K562 (cell line): ENCODE measurements around the gene NMT1. TPM values are rescaled to one million over a fixed set of nuclear protein-coding genes. Genes with fewer than 3 reads are reported as not detected.

ENCODE experiments used
- ATAC-seq: fragments of 200-7000 bp; cut with Tn5 transposase; 3 replicates; pipeline ENCODE4 v1.9.1; 2020; ENCODE audit warnings: moderate library complexity
- BruUV-seq: library from RNA; stranded (reverse); fragments of 400-500 nt; replicated peaks from 2 replicates; lab custom pipeline; 2021; lab: Mats Ljungman, UMichigan
- CTCF ChIA-PET: fragments of 300-600 bp; formaldehyde crosslinking; extraction: SDS; loops from one replicate; lab custom pipeline; 2021; ENCODE audit warnings: low intra/inter-chr PET ratio; lab: Yijun Ruan, JAX
- POLR2A ChIA-PET: fragments of 300-600, 350-650 bp; sonication (Branson Sonifier 250); formaldehyde crosslinking; extraction: SDS; loops from one replicate; lab custom pipeline; 2021; ENCODE audit warnings: antibody characterized with exemption, inconsistent platforms; lab: Yijun Ruan, JAX
- DNase-seq, 4 experiments: peaks; one replicate each; pipeline versions ENCODE4 v3.0.0 to v3.0.0-alpha.2; 2011 to 2018; ENCODE audit warnings: low spot score in 3 of 4, mixed read lengths in 3 of 4; ENCODE audit errors: extremely low read depth in 1 of 4
- FAIRE-seq: peaks from 2 replicates; lab custom pipeline; 2011; peaks lifted over from hg19 to GRCh38; lab: Jason Lieb, UNC
- H2AFZ ChIP-seq: 2 replicates; pipeline ENCODE4 v1.6.0; 2011; ENCODE audit warnings: low read depth, low read length, control low read depth, inconsistent platforms
- H3K27ac ChIP-seq: fragments of 200-600 bp; 3 replicates; pipeline ENCODE4 v1.8.0; 2011; ENCODE audit warnings: low read depth, mild to moderate bottlenecking, control low read depth, inconsistent platforms, low read length, moderate library complexity, mixed read lengths; ENCODE audit errors: extremely low read depth
- H3K27me3 ChIP-seq, 2 experiments: fragments of 300-600 bp in 1 of 2; 2 replicates in 1 of 2; 3 replicates in 1 of 2; pipeline versions ENCODE4 v1.6.0 to v1.8.0; 2011; ENCODE audit warnings: inconsistent platforms in 2 of 2, low read length in 2 of 2, mild to moderate bottlenecking in 1 of 2, mixed read lengths in 1 of 2, moderate library complexity in 1 of 2; ENCODE audit not compliant: control insufficient read depth in 2 of 2, insufficient read depth in 2 of 2
- H3K36me3 ChIP-seq: fragments of 300-600 bp; 3 replicates; pipeline ENCODE4 v1.8.0; 2011; ENCODE audit warnings: mild to moderate bottlenecking, low read length, inconsistent platforms; ENCODE audit not compliant: control insufficient read depth, insufficient read depth
- H3K4me1 ChIP-seq, 2 experiments: fragments of 200-600 bp in 1 of 2; replicated peaks in 1 of 2; 2 replicates in 1 of 2; 3 replicates in 1 of 2; pipeline versions ENCODE4 v1.5.1 to v1.8.0; 2011; ENCODE audit warnings: inconsistent platforms in 2 of 2, low read length in 2 of 2, mild to moderate bottlenecking in 1 of 2, mixed read lengths in 1 of 2, moderate library complexity in 1 of 2; ENCODE audit not compliant: control insufficient read depth in 2 of 2, insufficient read depth in 2 of 2
- H3K4me2 ChIP-seq: 2 replicates; pipeline ENCODE4 v1.6.1; 2011; ENCODE audit warnings: low read length, control low read depth, inconsistent platforms, mixed read lengths; ENCODE audit not compliant: insufficient read depth
- H3K4me3 ChIP-seq: fragments of 200-600 bp; sonication (generic), shearing (Covaris generic); 2 replicates; pipeline ENCODE4 v1.5.1; 2016; ENCODE audit warnings: control low read depth, inconsistent platforms
- H3K79me2 ChIP-seq: fragments of 200-600 bp; 3 replicates; pipeline ENCODE4 v1.8.0; 2011; ENCODE audit warnings: low read length, inconsistent platforms; ENCODE audit not compliant: control insufficient read depth, insufficient read depth
- H3K9ac ChIP-seq, 2 experiments: 2 replicates each; pipeline versions ENCODE4 v1.6.0 to v1.6.1; 2011; ENCODE audit warnings: low read depth in 2 of 2, low read length in 2 of 2, control low read depth in 1 of 2, inconsistent platforms in 1 of 2, mild to moderate bottlenecking in 1 of 2, mixed read lengths in 1 of 2; ENCODE audit not compliant: insufficient read depth in 1 of 2
- H3K9me1 ChIP-seq: one replicate; pipeline ENCODE4 v1.6.0; 2011; ENCODE audit warnings: inconsistent platforms, mild to moderate bottlenecking, low read length, moderate library complexity; ENCODE audit not compliant: control insufficient read depth, insufficient read depth
- H3K9me3 ChIP-seq: replicated peaks from 2 replicates; pipeline ENCODE4 v1.5.1; 2011; ENCODE audit warnings: low read depth, low read length, inconsistent platforms; ENCODE audit not compliant: control insufficient read depth, insufficient read depth
- H4K20me1 ChIP-seq: replicated peaks from 2 replicates; pipeline ENCODE4 v1.6.1; 2011; ENCODE audit warnings: low read length, inconsistent platforms, mixed read lengths; ENCODE audit not compliant: control insufficient read depth, insufficient read depth
- ATF3 ChIP-seq, 2 experiments: fragments of 450-650 bp in 1 of 2; sonication (generic) in 1 of 2; formaldehyde crosslinking in 1 of 2; IDR thresholded peaks in 1 of 2; conservative IDR thresholded peaks in 1 of 2; 2 replicates each; pipeline versions ENCODE4 v1.6.1 to v1.8.1; 2016 to 2023; ENCODE audit warnings: mild to moderate bottlenecking in 2 of 2, moderate library complexity in 2 of 2, inconsistent platforms in 1 of 2, missing genetic modification reagents in 1 of 2
- CC2D1A ChIP-seq: fragments of 450-650 bp; IDR thresholded peaks from 2 replicates; pipeline ENCODE4 v1.6.1; 2017; ENCODE audit warnings: mild to moderate bottlenecking
- DLX4 ChIP-seq: fragments of 250-450 bp; sonication (Bioruptor Pico); IDR thresholded peaks from 2 replicates; pipeline ENCODE4 v1.6.1; 2021; ENCODE audit warnings: mild to moderate bottlenecking
- DPF2 ChIP-seq: fragments of 450-650 bp; IDR thresholded peaks from 2 replicates; pipeline ENCODE4 v1.6.1; 2016
- FOSL1 ChIP-seq: fragments of 200-800 bp; sonication (Bioruptor generic); conservative IDR thresholded peaks from 2 replicates; pipeline ENCODE4 v1.6.1; 2016; ENCODE audit warnings: missing genetic modification characterization, missing compliant biosample characterization
- FOXP4 ChIP-seq: sonication (generic); formaldehyde crosslinking; IDR thresholded peaks from 2 replicates; pipeline ENCODE4 v1.8.0; 2022; ENCODE audit warnings: mild to moderate bottlenecking, missing genetic modification reagents, borderline replicate concordance
- GATAD2B ChIP-seq: fragments of 450-650 bp; IDR thresholded peaks from 2 replicates; pipeline ENCODE4 v1.6.1; 2017; ENCODE audit warnings: mild to moderate bottlenecking, borderline replicate concordance
- KDM5B ChIP-seq: fragments of 200-600 bp; sonication (generic); IDR thresholded peaks from 2 replicates; pipeline ENCODE4 v1.6.1; 2012; ENCODE audit warnings: low read depth, mild to moderate bottlenecking, moderate library complexity, low read length, control low read depth, inconsistent platforms; ENCODE audit not compliant: insufficient replicate concordance
- KLF16 ChIP-seq: IDR thresholded peaks from 2 replicates; pipeline ENCODE4 v1.6.1; 2016; ENCODE audit warnings: antibody characterized with exemption
- POLR2H ChIP-seq: IDR thresholded peaks from 2 replicates; pipeline ENCODE4 v1.6.1; 2016; ENCODE audit warnings: missing genetic modification characterization, low read depth, mild to moderate bottlenecking, control low read depth, missing compliant biosample characterization, moderate library complexity
- RBM17 ChIP-seq: fragments of 200-400 bp; formaldehyde crosslinking; IDR thresholded peaks from 2 replicates; pipeline ENCODE4 v1.6.1; 2017; ENCODE audit warnings: low read depth, mild to moderate bottlenecking, low read length, borderline replicate concordance
- RCOR1 ChIP-seq, 2 experiments: IDR thresholded peaks; 2 replicates each; pipeline ENCODE4 v1.6.1; 2012; ENCODE audit warnings: low read depth in 2 of 2, low read length in 2 of 2, borderline replicate concordance in 1 of 2, improper control_type of control experiment in 1 of 2
- SMARCA4 ChIP-seq: fragments of 450-650 bp; IDR thresholded peaks from 2 replicates; pipeline ENCODE4 v1.6.1; 2016
- THAP12 ChIP-seq: fragments of 250-450 bp; sonication (Bioruptor Pico); IDR thresholded peaks from 2 replicates; pipeline ENCODE4 v1.9.0; 2021; ENCODE audit warnings: mild to moderate bottlenecking, inconsistent platforms
- ZKSCAN3 ChIP-seq: fragments of 250-450 bp; sonication (Bioruptor Pico); IDR thresholded peaks from 2 replicates; pipeline ENCODE4 v1.4.0; 2020
- WGBS: fragments of 100-300 bp; shearing (Covaris generic); methylation state at CpG from one replicate; pipeline ENCODE4 v1.1.6; 2016; ENCODE audit warnings: low coverage, mixed read lengths; ENCODE audit not compliant: insufficient coverage; ENCODE audit errors: missing lambda C conversion rate; 5-methylcytosine and 5-hydroxymethylcytosine counted together
- in situ Hi-C: fragments of 300-500 bp; cut with MboI; formaldehyde crosslinking; loops from 4 replicates; pipeline ENCODE4 v1.15.0; 2018; ENCODE audit warnings: inconsistent platforms, mixed read lengths
- intact Hi-C: fragments of 100-400 bp; cut with micrococcal nuclease; formaldehyde crosslinking; loops from 2 replicates; pipeline ENCODE4 v1.14.2; 2022
- polyA plus RNA-seq, 8 experiments: library from polyadenylated mRNA; depleted of rRNA in 4 of 8; stranded (reverse) in 5 of 8; unstranded in 3 of 8; fragments of >200 nt; fragmentation: Nextera tagmentation in 2 of 8; fragmentation: Illumina TruSeq in 1 of 8; extraction: Ambion mirVana in 2 of 8; extraction: Trizol in 1 of 8; gene quantifications; 2 replicates each; pipeline versions ENCODE4 v1.2.1 to v1.2.3, GENCODE V29; 2011 to 2014; ENCODE audit warnings: inconsistent platforms in 1 of 8, missing spikeins in 1 of 8
- total RNA-seq, 7 experiments: library from RNA; depleted of rRNA in 6 of 7; stranded (reverse); fragments of >200 nt in 6 of 7; fragmentation: Illumina TruSeq in 2 of 7; extraction: Trizol in 2 of 7; gene quantifications; 2 replicates each; pipeline versions ENCODE4 v1.2.1 to v1.2.3, GENCODE V29; 2011 to 2021; ENCODE audit warnings: low replicate concordance in 1 of 7

NMT1 gene
- total and polyA plus RNA-seq, 9 of the 15 experiments (the other 6 are each of a cell fraction or from before 2014, with no cell fraction given), result 86.7 to 569 (median 213) TPM

- TF ChIP-seq THAP12 (CRISPR knock-in tag) (no peak), DLX4 (CRISPR knock-in tag) (no peak), ZKSCAN3 (no peak), POLR2H (tag) (no peak), KDM5B (no peak), RBM17 (no peak)
Observed at GRCh38 chr17:45016237-45016636, 44.9 kb upstream of the NMT1 start (continued).

GRCh38 chr17:45016823-45017222 is 44.3 kb upstream of the NMT1 start:
- peak; percentile 36 for ATAC-seq
- POLR2A ChIA-PET, result interaction anchor here (0.6 kb wide), 1 partner anchor 81 kb away, joined by 3 read pairs; no protein-coding TSS in a partner anchor
- 0 out of 2 replicates have a peak, but pooled peaks have one; percentile 35 for TF ChIP-seq SMARCA4
- no peak for TF ChIP-seq FOXP4
- TF ChIP-seq ATF3 (IDR thresholded peaks at IDR 0.05), result peak; percentile 86
- TF ChIP-seq ATF3 (CRISPR knock-in tag; conservative IDR thresholded peaks at IDR 0.05), result no peak
- TF ChIP-seq GATAD2B, result no peak
- TF ChIP-seq KLF16, result no peak
- TF ChIP-seq RCOR1 (IDR thresholded peaks at IDR 0.05; ENCODE audit: borderline replicate concordance in 1 of 2, low read depth in 2 of 2, low read length in 2 of 2), result 0 out of 4 replicates have a peak, but pooled peaks of 1 of the 2 experiments have one; percentile 23
- TF ChIP-seq DPF2, result peak; percentile 38; the same call in 1 of the 2 replicates
- TF ChIP-seq FOSL1 (tag), result peak; percentile 81
- 0 out of 2 replicates have a peak, but pooled peaks have one; percentile 31 for TF ChIP-seq CC2D1A

More at GRCh38 chr17:45016823-45017222, 44.3 kb upstream of the NMT1 start:
- BruUV-seq, result no TSS peak
- peaks cover 24 to 37% of the 10 kb centered on the region in 2 experiments; a peak in 4 of 5 replicates for H3K4me1 ChIP-seq
- DNase-seq, result peak in 3 of 4 experiments; percentile 48 to 61 (median 52)
- H3K9me3 ChIP-seq, result no peaks in the 10 kb centered on the region
- H4K20me1 ChIP-seq, result 0 out of 2 replicates have a peak, but pooled peaks cover 6% of the 10 kb centered on the region
- CTCF ChIA-PET, result interaction anchor here (0.7 kb wide), 1 partner anchor 83 kb away, joined by 5 read pairs; no protein-coding TSS in a partner anchor
- WGBS, result 20% methylated on average over 5 of the region's 5 CpGs
- peak; percentile 42 for FAIRE-seq
- H3K4me2 ChIP-seq, result no peak overlapping the region
- H3K79me2 ChIP-seq, result no peaks in the 10 kb centered on the region
- no peaks in the 10 kb centered on the region; the same call in 2 of the 3 replicates for H3K36me3 ChIP-seq
- no peak overlapping the region for H3K9ac ChIP-seq
- no peaks in the 10 kb centered on the region for H3K27me3 ChIP-seq
- intact Hi-C loops (loop anchor here (5.0 to 10.0 kb wide), 3 partner anchors 80 to 242 kb away; no protein-coding TSS in a partner anchor), in situ Hi-C loops (loop anchor here (5.0 to 10.0 kb wide), 2 partner anchors 100 to 242 kb away; partner anchors contain the start of gene GFAP)
- peaks cover 3% of the 10 kb centered on the region for H3K9me1 ChIP-seq
- no peak overlapping the region for H3K27ac ChIP-seq
- no peak overlapping the region for H2AFZ ChIP-seq
- H3K4me3 ChIP-seq, result no peak overlapping the region
